GDM1 (cell line): ENCODE results near the gene DMD.

Experiments used
- DNase-seq: peaks from one replicate; lab custom pipeline; 2025; lab: John Stamatoyannopoulos, UW

The DMD gene

GRCh38 chrX:31706466-31706865 lies 1504.9 kb downstream of the DMD start:
- DNase-seq: no peak

GRCh38 chrX:31705816-31706215 lies 1505.5 kb downstream of the DMD start:
- DNase-seq: no peak

- no peak for DNase-seq
These were observed 1506.4 kb downstream of the DMD start for GRCh38 chrX:31704938-31705337.

- no peak for DNase-seq
These were observed 1509.1 kb downstream of the DMD start for GRCh38 chrX:31702222-31702621.

- no peak for DNase-seq
These were observed 1513.9 kb downstream of the DMD start for GRCh38 chrX:31697294-31697916.

GRCh38 chrX:31679861-31680260 lies 1531.5 kb downstream of the DMD start:
- no peak for DNase-seq

GRCh38 chrX:31670245-31670644 lies 1541.1 kb downstream of the DMD start:
- no peak for DNase-seq

GRCh38 chrX:31665454-31665853 lies 1545.9 kb downstream of the DMD start:
- DNase-seq: no peak

- no peak for DNase-seq
These were observed 1548.2 kb downstream of the DMD start for GRCh38 chrX:31663172-31663571.

- DNase-seq: no peak
These were observed 1550.0 kb downstream of the DMD start for GRCh38 chrX:31661280-31661810.

- no peak for DNase-seq
These were observed 1553.0 kb downstream of the DMD start for GRCh38 chrX:31658360-31658759.

- DNase-seq: no peak
These were observed 1555.3 kb downstream of the DMD start for GRCh38 chrX:31656013-31656412.

GRCh38 chrX:31653422-31653821 lies 1557.9 kb downstream of the DMD start:
- no peak for DNase-seq

- no peak for DNase-seq
These were observed 1558.7 kb downstream of the DMD start for GRCh38 chrX:31652650-31653049.

- DNase-seq: no peak
These were observed 1562.1 kb downstream of the DMD start for GRCh38 chrX:31649201-31649600.

GRCh38 chrX:31633349-31633748 lies 1578.0 kb downstream of the DMD start:
- DNase-seq: no peak

GRCh38 chrX:31629195-31629594 lies 1582.2 kb downstream of the DMD start:
- no peak for DNase-seq

GRCh38 chrX:31609130-31609529 lies 1602.2 kb downstream of the DMD start:
- DNase-seq: no peak

GRCh38 chrX:31608638-31609037 lies 1602.7 kb downstream of the DMD start:
- DNase-seq: no peak

- DNase-seq: no peak
These were observed 1604.6 kb downstream of the DMD start for GRCh38 chrX:31606771-31607170.

GRCh38 chrX:31604629-31605221 lies 1606.6 kb downstream of the DMD start:
- DNase-seq: no peak

- no peak for DNase-seq
These were observed 1607.8 kb downstream of the DMD start for GRCh38 chrX:31603411-31604120.

- DNase-seq: no peak
These were observed 1610.5 kb downstream of the DMD start for GRCh38 chrX:31600823-31601222.
